GM19468 (cell line): ENCODE results near the gene MAPK14.

ENCODE experiments used
- ATAC-seq: cut with Tn5 transposase; IDR thresholded peaks from one replicate; pipeline ENCODE4 v1.9.1; 2021; ENCODE audit warnings: mild to moderate bottlenecking, moderate library complexity, moderate number of reproducible peaks; ENCODE audit not compliant: unreplicated experiment; ENCODE audit errors: extremely low read depth

Gene MAPK14

DNA sequence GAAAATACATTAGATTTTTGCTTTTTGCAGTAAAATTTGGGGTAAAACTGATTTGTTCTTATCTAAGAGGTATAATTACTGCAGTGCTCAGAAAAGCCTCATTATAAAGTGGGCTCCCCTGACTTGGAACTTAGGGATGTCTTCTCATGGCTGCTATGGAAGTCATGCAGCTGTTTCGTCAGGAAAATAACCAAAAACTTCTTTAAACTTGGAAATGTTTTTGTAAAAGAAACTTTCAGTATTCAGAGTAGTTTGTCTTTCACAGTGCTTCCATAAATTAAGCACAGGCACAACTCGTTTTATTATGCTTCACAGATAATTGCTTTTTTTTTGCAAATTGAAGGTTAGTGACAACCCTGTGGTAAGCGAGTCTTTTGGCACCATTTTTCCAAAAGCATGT lies 6.8 kb downstream of the MAPK14 start:
- ATAC-seq, result no peak

DNA sequence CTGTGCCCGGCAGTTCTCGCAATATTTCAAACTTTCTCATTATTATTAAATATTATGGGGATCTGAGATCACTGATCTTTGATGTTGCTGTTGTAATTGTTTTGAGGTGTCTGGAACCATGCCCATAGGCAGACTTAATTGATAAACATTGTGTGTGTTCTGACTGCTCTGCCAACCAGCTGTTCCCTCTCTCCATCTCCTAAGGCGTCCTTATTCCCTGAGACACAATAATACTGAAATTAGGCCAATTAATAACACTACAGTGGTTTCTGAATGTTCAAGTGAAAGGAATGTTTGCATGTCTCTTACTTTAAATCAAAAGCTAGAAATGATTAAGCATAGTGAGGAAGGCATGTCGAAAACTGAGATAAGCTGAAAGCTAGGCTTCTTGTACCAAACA lies 7.6 kb downstream of the MAPK14 start:
- ATAC-seq, result no peak

DNA sequence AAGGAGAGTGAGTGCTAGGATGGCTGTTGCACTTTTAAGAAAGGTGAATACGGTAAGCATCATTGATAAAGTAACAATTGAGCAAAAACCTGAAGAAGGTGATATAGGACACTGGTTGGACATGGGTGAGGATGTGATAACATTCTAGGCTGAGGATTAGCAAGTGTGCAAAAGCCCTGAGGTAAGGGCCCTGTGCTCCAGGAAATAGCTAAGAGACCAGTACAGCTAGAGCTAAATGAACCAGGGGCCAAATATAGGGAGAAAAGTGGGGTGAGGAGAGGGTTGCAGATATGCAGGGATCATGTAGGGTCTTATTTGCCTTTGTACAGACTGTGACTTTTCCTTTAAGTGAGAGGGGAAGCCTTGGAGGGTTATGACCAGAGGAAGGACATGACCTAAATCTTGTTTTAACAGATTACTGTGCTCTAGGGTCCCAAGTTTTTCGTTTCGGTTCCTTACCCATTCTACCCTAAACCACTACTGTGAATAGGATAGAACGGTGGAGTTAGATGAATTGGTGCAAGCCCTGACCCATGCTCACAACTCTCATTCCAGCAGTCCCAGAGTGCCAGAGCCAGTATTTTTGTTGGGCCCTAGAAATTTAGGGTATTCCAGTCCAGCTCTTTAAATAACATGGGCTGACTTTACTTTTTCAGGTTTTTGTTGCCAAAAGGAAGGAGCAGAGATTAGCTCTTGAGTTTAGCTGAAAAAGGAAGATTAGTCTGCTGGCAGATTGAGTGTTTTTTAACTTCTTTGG lies 10.7 kb downstream of the MAPK14 start:
- ATAC-seq, result no peak

DNA sequence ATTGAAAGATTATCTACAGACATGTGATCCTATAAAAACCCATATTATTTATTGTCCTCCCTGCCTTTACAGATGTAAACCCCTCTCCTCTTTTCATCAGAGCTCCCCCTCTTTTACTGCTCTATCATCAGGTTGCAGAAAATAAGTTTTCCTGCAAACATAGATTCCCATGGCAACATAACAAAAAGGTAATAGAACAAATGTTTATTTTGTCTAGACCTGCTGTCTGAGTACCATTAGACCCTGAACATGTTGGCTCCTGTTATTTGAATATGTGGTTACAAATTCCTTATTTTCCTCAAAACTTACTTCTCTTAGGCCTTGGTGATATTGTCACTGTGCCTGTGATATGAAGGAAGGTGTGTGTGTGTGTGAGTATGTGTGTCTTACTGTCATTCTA lies 11.5 kb downstream of the MAPK14 start:
- ATAC-seq, result no peak

DNA sequence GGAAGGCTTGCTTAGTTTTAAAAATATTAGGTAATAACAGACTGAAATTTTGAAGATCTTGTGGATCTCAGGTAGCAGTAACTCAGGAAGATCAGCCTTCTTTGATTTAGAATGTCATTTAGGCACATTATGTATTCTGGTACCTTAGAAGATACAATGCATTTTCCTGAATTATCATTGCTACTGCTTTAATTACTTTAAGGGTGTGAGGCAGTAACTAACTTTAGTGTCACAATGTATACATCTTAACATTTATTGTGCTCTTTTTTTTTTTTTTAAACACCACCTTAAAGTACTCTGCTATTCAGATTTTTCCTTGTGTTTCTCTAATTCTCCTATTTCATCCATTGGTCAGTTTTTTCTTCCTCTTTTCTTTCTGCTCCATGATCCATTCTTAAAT lies 13.3 kb downstream of the MAPK14 start:
- ATAC-seq, result no peak

DNA sequence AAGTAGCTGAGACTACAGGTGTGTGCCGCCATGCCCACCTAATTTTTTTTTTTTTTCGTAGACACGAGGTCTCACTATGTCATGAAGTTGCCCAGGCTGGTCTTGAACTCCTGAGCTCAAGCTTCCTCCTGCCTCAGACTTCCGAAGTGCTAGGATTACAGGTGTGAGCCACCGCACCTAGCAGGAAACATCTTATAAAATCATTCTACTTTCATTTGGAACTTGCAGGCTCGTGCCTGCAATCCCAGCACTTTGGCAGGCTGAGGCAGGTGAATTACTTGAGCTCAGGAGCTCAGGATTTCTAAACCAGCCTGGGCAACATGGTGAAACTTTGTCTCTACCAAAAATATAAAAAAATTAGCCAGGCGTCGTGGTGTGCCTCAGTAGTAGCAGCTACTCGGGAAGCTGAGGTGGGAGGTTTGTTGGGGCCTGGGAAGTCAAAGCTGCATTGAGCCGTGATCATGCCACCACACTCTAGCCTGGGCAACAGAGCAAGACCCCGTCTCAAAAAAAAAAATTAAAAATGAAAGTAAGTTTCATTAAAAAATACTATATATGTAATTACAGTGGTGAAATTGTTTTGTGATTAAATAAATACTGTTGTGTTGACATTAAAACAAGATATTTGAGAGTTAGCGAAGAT lies 15.1 kb downstream of the MAPK14 start:
- ATAC-seq, result no peak

DNA sequence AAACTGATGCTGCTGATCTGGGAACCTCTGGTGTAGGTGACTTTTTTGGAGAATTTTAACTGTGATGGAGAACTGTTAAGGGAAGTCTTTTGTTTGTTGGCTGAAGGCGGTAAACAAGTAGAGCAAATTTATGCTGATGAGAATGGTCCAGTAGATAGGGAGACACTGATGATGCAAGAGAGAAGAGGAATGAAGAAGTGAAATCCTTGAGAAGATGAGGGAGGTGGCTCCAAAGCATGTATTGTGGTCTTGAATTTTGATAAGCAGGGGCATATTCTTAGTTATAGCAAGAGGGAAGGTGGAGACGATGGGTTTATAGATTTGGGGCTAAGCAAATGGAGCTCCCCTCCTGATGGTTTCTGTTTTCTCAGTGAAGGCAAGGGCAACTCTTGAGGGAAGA lies 22.0 kb downstream of the MAPK14 start:
- ATAC-seq, result no peak

DNA sequence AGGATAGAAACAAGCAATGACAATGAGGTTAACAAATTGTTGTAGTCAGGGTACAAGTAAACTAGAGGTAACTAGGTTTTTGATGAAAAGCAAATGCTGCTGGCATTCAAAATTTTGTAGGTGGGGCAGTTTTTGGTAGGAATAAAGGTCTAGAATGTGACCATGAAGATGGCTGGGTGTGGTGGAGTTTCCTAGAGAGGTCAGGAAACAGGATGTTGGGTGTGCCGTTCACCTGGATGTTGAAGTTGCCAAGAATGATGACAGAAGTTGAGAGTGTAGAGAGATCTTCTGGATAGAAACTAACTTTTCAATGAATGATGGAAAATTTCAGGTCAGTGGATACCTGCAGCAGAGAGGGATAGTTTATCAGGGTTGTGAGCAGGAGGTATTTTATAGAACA lies 22.7 kb downstream of the MAPK14 start:
- no peak for ATAC-seq

DNA sequence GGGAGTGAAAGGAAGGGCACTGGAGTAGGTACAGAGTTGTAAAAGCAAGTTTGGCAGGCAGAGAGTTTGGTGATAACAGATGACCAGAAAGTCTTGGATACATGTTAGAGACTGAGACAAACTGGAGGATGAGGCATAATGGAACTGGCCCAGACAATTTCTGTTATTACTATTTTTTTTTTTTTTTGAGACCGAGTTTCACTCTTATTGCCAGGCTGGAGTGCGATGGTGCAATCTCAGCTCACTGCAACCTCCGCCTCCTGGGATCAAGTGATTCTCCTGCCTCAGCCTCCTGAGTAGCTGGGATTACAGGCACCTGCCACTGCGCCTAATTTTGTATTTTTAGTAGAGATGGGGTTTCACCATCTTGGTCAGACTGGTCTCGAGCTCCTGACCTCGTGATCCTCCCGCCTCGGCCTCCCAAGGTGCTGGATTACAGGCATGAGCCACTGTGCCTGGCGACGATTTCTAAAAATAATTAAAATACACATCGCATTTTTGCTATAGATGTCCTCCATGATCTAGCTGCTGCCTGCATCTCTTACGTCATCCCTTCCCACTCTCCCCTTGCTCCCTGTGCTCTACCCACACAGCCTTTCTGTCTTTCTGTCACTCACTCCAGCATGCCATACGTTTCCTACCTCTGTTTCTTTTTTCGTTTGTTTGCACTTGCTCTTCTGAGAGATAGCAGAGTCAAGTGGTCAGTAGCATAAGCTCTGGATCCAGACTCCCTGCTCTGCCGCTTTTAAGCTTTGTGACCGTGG lies 23.5 kb downstream of the MAPK14 start:
- ATAC-seq, result no peak

DNA sequence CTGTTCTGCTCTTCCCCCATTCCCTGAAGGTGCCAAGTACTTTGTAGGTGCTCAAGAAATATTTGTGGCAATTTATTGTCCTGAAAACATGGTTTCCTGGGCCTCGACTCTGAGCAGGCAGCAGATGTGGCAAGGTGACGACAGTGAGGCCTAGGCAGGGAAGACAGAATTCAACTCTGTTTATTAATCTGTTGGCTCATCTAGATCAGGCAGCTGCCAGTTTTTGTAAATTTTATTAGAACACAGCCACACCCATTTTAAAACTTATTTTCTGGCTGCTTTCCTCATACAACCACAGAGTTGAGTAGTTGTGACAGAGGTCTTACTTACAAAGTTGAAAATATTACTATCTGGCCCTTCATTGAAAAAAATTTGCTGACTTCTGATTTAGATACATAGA lies 24.5 kb downstream of the MAPK14 start:
- ATAC-seq, result no peak

DNA sequence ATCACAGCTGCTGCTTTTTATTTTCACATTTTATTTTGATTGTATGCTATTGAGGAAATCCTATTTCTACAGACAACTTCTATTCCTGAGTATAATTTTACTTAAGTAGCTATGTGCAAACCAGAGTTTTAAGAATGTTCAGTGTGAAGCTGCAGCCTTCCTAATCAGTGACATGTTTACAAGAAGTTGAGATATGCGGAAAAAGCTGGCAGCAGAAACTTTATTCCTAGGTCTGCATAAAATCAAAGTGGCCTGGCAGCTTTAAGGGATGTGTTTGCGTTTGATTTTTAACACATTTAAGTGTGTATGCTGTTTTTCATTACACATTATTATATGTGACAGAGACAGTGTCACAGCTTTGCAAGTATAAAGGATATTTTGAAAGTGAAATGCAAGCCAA lies 26.3 kb downstream of the MAPK14 start:
- ATAC-seq, result no peak

DNA sequence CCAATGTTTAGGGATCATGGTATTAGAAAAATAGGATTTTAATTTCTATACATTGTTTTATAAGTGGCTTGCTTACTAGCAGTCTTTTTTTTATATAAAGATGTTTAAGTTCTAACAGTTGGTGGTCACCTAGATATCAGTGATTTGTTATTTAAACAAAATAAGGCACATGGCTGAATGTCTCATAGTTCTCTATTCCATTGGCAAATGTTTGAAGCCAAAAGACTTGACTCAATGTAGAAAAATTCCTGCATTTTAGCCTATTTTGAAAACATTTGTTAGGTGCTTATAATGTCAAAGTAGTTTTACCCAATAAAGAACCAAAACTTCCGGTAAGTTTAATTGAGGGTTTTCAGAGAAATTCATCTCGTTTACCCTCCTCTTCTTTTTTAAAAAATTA lies 26.8 kb downstream of the MAPK14 start:
- no peak for ATAC-seq

DNA sequence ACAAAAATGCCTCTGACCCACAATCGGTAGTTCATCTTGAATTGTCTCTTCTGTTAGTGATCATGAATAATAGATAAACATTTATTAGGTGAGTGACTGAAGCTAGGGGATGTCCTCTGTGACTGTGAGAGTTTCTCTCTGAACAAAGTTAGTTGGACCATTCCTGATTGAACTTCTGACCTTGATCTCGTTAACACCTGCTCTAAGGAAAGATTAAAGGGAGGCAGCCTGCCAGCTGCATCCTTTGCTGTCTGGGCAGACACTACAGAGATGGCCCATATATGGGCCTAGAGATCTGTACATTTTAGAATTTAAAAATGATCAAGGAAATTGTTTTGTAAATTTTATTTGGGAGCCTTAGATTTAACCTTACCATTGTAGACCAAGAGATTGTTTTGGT lies 27.3 kb downstream of the MAPK14 start:
- ATAC-seq, result no peak

DNA sequence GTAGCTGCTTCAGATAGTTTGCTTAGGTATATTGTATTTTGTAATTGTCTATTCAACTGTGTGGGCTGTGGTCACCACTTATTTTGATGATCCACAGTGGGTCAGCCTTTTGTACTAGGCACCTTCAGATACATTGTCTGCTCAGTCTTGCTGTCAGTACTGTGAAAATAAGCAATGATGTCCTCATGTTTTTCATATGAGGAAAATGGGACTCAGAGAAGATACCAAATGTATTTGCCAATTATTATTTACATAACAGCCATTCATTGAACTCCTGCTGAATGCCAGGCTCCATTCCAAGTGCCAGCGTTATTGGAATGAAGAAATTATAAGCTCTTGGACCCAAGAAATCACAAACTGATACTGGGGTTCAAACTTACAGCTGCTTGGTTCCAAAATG lies 28.6 kb downstream of the MAPK14 start:
- ATAC-seq, result no peak

DNA sequence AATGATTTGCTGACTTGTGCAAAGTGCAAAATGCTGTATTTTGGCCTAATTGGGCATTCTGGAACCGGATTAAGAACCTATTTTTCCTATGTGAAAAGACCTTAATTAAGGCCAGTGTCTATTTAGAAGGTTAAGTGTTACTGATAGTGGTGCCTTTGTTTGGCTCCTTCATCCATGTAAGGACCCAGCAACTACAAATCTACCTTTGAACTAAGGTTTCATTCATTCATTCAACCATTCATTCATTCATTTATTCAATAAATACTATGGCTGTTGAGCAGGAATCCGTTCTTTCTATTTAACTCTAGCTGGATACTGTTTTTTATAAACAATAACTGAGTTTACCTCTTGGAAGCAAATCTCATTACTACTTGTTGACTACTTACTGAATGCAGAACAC lies 33.6 kb downstream of the MAPK14 start:
- no peak for ATAC-seq

DNA sequence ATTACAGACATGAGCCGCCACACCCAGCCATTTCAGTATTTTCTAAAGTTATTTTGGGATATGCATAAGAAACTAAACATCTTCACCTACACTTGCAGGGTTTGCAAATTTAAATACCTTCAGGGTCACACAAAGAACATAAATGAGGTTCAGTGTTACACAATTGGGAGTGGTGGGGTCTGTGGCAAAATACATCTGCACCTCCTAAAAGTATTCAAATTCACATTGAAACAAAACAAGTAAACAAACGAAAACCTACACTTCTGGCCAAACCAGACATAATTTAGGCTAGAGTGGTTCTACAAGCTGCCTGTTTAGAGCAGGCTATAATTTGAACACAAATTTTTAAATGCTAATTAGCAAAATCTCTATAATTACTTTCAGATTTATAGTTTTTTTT lies 34.6 kb downstream of the MAPK14 start:
- no peak for ATAC-seq

DNA sequence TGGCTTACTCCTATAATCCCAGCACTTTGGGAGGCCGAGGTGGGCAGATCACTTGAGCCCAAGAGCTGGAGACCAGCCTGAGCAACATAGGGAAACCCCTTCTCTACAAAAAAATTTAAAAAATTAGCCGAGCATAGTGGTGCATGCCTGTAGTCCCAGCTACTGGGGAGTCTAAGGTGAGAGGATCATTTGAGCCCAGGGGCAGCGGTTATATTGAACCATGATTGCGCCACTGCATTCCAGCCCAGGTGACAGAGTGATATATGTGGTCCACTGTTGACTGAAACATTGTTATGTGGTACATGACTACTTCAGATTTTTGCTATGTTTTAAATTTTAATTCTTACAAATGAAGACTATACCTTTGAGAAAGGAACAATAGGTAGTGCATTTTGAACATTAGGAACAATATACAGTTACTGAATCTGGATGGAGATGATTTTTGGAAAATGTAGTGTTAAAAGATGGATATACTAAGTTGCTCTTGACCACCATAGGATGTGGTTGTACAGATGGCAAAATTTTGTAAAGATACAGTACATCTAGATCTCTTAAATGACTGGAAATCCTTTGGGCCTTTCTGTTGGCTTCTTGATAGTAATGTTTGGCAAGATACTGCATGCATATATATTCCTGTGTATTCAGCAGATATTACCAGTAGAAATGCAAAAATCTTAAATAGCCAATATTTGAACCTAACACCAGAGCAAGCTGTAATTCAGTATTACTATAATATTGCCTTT lies 35.9 kb downstream of the MAPK14 start:
- ATAC-seq, result no peak

DNA sequence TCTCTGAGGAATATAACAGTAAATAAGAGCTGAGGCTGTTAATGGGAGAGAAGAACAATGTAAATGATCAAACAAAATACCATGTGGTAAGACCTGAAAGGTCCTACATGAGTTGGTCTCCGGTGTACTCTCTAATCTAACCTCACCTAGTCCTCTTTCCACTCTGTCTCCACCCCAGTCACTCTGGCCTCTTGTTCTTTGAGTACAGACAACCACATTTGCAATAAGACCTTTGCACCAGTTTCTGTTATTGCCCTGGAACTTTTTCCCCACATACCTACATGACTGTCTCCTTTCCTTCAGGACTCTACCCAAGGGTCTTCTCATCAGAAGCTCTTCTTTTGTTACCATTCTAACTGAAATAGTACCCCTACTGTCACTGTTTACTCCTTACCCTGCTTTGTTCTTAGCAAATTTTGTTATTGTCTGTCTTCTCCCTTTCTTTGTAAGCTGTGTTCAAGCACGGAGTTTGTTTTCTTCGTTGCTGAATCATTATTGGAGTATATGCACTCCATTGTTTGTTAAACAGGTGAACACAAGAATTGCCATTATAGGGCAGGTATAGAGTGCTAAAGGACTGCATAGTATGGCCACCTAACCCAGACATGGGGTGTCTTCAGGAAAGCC lies 37.3 kb downstream of the MAPK14 start:
- no peak for ATAC-seq

DNA sequence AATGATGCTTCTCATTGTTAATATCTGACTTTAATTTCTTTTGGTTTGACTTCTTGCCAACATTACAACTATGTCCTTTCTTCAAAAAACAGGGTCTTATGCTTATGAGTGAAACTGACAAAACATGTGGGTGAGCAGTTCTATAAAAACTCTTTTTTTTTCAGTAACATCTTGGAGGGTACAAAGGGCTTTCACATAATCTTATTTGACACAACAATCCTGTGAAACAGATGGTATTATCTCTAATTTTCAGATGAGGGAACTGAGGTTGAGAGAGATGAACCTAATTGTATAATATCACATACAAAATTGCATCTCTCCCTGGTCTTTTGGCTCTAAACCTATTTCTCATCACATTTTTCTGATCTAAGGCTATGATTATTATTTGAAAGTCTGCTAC lies 38.3 kb downstream of the MAPK14 start:
- no peak for ATAC-seq

DNA sequence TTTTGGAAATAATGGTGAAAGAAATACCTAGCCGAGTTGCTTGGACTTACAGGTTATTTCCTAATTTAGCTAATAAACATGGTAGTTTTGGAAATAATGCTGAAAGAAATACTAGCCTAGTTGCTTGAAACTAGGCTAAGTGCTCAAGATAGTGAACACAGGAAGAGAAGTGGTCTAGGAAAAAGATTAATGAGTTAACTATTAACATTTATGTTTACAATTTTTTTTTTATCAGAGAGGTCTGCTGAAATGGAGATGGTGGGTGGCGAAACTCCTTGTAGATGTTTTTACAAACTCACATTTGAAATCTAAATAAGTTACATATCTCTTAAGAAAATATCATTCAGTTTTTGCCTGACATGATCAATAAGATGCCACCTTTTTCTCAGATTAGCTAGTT lies 39.2 kb downstream of the MAPK14 start:
- ATAC-seq, result no peak
